Activated naive CD8-positive, alpha-beta T cell (primary cell): Measurements from ENCODE around the gene SHLD1.

Experiments used
- H3K27ac Mint-ChIP-seq: one replicate; pipeline ENCODE4 v1.8.0; 2021; ENCODE audit warnings: mixed read lengths
- H3K27me3 Mint-ChIP-seq: one replicate; pipeline ENCODE4 v1.8.0; 2021; ENCODE audit warnings: mixed read lengths
- H3K36me3 Mint-ChIP-seq: one replicate; pipeline ENCODE4 v1.8.0; 2021; ENCODE audit warnings: mixed read lengths
- H3K4me1 Mint-ChIP-seq: one replicate; pipeline ENCODE4 v1.8.0; 2021; ENCODE audit warnings: low read depth, mixed read lengths
- H3K4me3 Mint-ChIP-seq: one replicate; pipeline ENCODE4 v1.8.0; 2021; ENCODE audit warnings: mild to moderate bottlenecking, mixed read lengths
- H3K9me3 Mint-ChIP-seq: one replicate; pipeline ENCODE4 v1.8.0; 2021; ENCODE audit warnings: low read depth, mixed read lengths

The SHLD1 gene

GRCh38 chr20:5863040-5863833 is 113.0 kb downstream of the SHLD1 start:
- Mint-ChIP-seq H3K4me3 (no peak overlapping the region), H3K36me3 (peaks cover 10% of the 10 kb centered on the region), H3K27me3 (no peaks in the 10 kb centered on the region), H3K4me1 (peaks cover 6% of the 10 kb centered on the region), H3K27ac (no peak overlapping the region), H3K9me3 (no peaks in the 10 kb centered on the region)

- Mint-ChIP-seq H3K27ac (no peak overlapping the region), H3K4me1 (peaks cover 6% of the 10 kb centered on the region), H3K9me3 (no peaks in the 10 kb centered on the region), H3K4me3 (no peak overlapping the region), H3K27me3 (no peaks in the 10 kb centered on the region), H3K36me3 (peaks cover 10% of the 10 kb centered on the region)
Observed at GRCh38 chr20:5864428-5864827, 114.2 kb downstream of the SHLD1 start.

GRCh38 chr20:5864873-5865587 is 114.8 kb downstream of the SHLD1 start:
- Mint-ChIP-seq H3K9me3 (no peaks in the 10 kb centered on the region), H3K4me3 (no peak overlapping the region)

GRCh38 chr20:5865604-5866003 is 115.4 kb downstream of the SHLD1 start:
- no peaks in the 10 kb centered on the region for H3K9me3 Mint-ChIP-seq
- H3K27me3 Mint-ChIP-seq: no peaks in the 10 kb centered on the region
- peaks cover 6% of the 10 kb centered on the region for H3K4me1 Mint-ChIP-seq
- no peak overlapping the region for H3K4me3 Mint-ChIP-seq
- no peak overlapping the region for H3K27ac Mint-ChIP-seq
- peaks cover 10% of the 10 kb centered on the region for H3K36me3 Mint-ChIP-seq

More at GRCh38 chr20:5864873-5865587, 114.8 kb downstream of the SHLD1 start:
- Mint-ChIP-seq H3K27ac (no peak overlapping the region), H3K4me1 (peaks cover 6% of the 10 kb centered on the region), H3K27me3 (no peaks in the 10 kb centered on the region), H3K36me3 (peaks cover 10% of the 10 kb centered on the region)

- Mint-ChIP-seq H3K4me3 (no peak overlapping the region), H3K27ac (no peak overlapping the region), H3K9me3 (no peaks in the 10 kb centered on the region), H3K4me1 (no peaks in the 10 kb centered on the region), H3K27me3 (no peaks in the 10 kb centered on the region), H3K36me3 (no peaks in the 10 kb centered on the region)
Observed at GRCh38 chr20:5870568-5870981, 120.4 kb downstream of the SHLD1 start.

GRCh38 chr20:5871459-5872410 is 121.5 kb downstream of the SHLD1 start:
- H3K4me3 Mint-ChIP-seq: no peak overlapping the region
- no peaks in the 10 kb centered on the region for H3K4me1 Mint-ChIP-seq
- H3K9me3 Mint-ChIP-seq: no peaks in the 10 kb centered on the region
- no peak overlapping the region for H3K27ac Mint-ChIP-seq
- H3K27me3 Mint-ChIP-seq: no peaks in the 10 kb centered on the region
- no peaks in the 10 kb centered on the region for H3K36me3 Mint-ChIP-seq

- Mint-ChIP-seq H3K9me3 (no peaks in the 10 kb centered on the region), H3K36me3 (no peaks in the 10 kb centered on the region)
Observed at GRCh38 chr20:5877128-5877527, 126.9 kb downstream of the SHLD1 start.

GRCh38 chr20:5880326-5880725 is 130.1 kb downstream of the SHLD1 start:
- Mint-ChIP-seq H3K4me1 (no peaks in the 10 kb centered on the region), H3K4me3 (no peak overlapping the region), H3K36me3 (no peaks in the 10 kb centered on the region), H3K9me3 (no peaks in the 10 kb centered on the region), H3K27ac (no peak overlapping the region), H3K27me3 (peaks cover 9% of the 10 kb centered on the region)

More at GRCh38 chr20:5877128-5877527, 126.9 kb downstream of the SHLD1 start:
- Mint-ChIP-seq H3K4me3 (no peak overlapping the region), H3K4me1 (no peaks in the 10 kb centered on the region), H3K27me3 (peaks cover 9% of the 10 kb centered on the region), H3K27ac (no peak overlapping the region)

- Mint-ChIP-seq H3K27me3 (peaks cover 9% of the 10 kb centered on the region), H3K4me3 (no peak overlapping the region), H3K27ac (no peak overlapping the region), H3K9me3 (no peaks in the 10 kb centered on the region), H3K36me3 (no peaks in the 10 kb centered on the region), H3K4me1 (no peaks in the 10 kb centered on the region)
Observed at GRCh38 chr20:5881703-5882102, 131.5 kb downstream of the SHLD1 start.

GRCh38 chr20:5882166-5882565 is 132.0 kb downstream of the SHLD1 start:
- Mint-ChIP-seq H3K4me3 (no peak overlapping the region), H3K27me3 (peaks cover 9% of the 10 kb centered on the region), H3K4me1 (no peaks in the 10 kb centered on the region), H3K27ac (no peak overlapping the region), H3K36me3 (no peaks in the 10 kb centered on the region), H3K9me3 (no peaks in the 10 kb centered on the region)

- Mint-ChIP-seq H3K4me1 (no peaks in the 10 kb centered on the region), H3K27me3 (peaks cover 7% of the 10 kb centered on the region), H3K27ac (no peak overlapping the region), H3K36me3 (no peaks in the 10 kb centered on the region), H3K4me3 (no peak overlapping the region), H3K9me3 (no peaks in the 10 kb centered on the region)
Observed at GRCh38 chr20:5884465-5885335, 134.5 kb downstream of the SHLD1 start.

GRCh38 chr20:5885866-5886265 is 135.7 kb downstream of the SHLD1 start:
- H3K4me1 Mint-ChIP-seq: no peaks in the 10 kb centered on the region

GRCh38 chr20:5886788-5887187 is 136.6 kb downstream of the SHLD1 start:
- Mint-ChIP-seq H3K27ac (no peak overlapping the region), H3K4me1 (no peaks in the 10 kb centered on the region), H3K36me3 (no peaks in the 10 kb centered on the region), H3K27me3 (peaks cover 2% of the 10 kb centered on the region), H3K4me3 (no peak overlapping the region), H3K9me3 (no peaks in the 10 kb centered on the region)

More at GRCh38 chr20:5885866-5886265, 135.7 kb downstream of the SHLD1 start:
- Mint-ChIP-seq H3K27me3 (peaks cover 6% of the 10 kb centered on the region), H3K9me3 (no peaks in the 10 kb centered on the region), H3K27ac (no peak overlapping the region), H3K4me3 (no peak overlapping the region), H3K36me3 (no peaks in the 10 kb centered on the region)

- Mint-ChIP-seq H3K27ac (no peak overlapping the region), H3K4me3 (no peak overlapping the region), H3K4me1 (no peaks in the 10 kb centered on the region), H3K9me3 (no peaks in the 10 kb centered on the region), H3K27me3 (no peaks in the 10 kb centered on the region), H3K36me3 (no peaks in the 10 kb centered on the region)
Observed at GRCh38 chr20:5887386-5887785, 137.2 kb downstream of the SHLD1 start.
